Natural killer cell treated with Interleukin-12 subunit alpha and Interleukin-12 subunit beta and Interleukin-15 and Interleukin-18, amount 100 ng/mL, for 72 hours (primary cell): ENCODE data around the gene RAB11FIP2. TPM values are rescaled to one million over a fixed set of nuclear protein-coding genes. Genes with fewer than 3 reads are reported as not detected.

Experiments
- ATAC-seq, 2 donors: fragments of 150-1000 bp; cut with Tn5 transposase in 1 of 2; sonication (Bioruptor Pico), chemical (Tn5 transposase) in 1 of 2; 2 replicates each; pipeline ENCODE4 v1.10.0; 2021
- DNase-seq: peaks from one replicate; pipeline ENCODE4 v3.0.0; 2022; ENCODE audit warnings: low spot score
- H3K27ac Mint-ChIP-seq, 2 donors: 1 replicate in 1 of 2; 2 replicates in 1 of 2; pipeline ENCODE4 v1.8.0; 2022; ENCODE audit warnings: mixed read lengths in 2 of 2, mild to moderate bottlenecking in 1 of 2, moderate library complexity in 1 of 2
- H3K27me3 Mint-ChIP-seq, 2 donors: 1 replicate in 1 of 2; 2 replicates in 1 of 2; pipeline ENCODE4 v1.8.0; 2022; ENCODE audit warnings: mixed read lengths in 2 of 2
- H3K36me3 Mint-ChIP-seq: one replicate; pipeline ENCODE4 v1.8.0; 2022; ENCODE audit warnings: mixed read lengths
- H3K4me1 Mint-ChIP-seq, 2 donors: 1 replicate in 1 of 2; 2 replicates in 1 of 2; pipeline ENCODE4 v1.8.0; 2022; ENCODE audit warnings: low read depth in 2 of 2, mixed read lengths in 2 of 2, mild to moderate bottlenecking in 1 of 2
- H3K4me3 Mint-ChIP-seq: one replicate; pipeline ENCODE4 v1.8.0; 2022; ENCODE audit warnings: mixed read lengths
- H3K9me3 Mint-ChIP-seq: 2 replicates; pipeline ENCODE4 v1.8.0; 2022; ENCODE audit warnings: mixed read lengths
- total RNA-seq, 2 donors: library from RNA; stranded (reverse); gene quantifications; one replicate each; pipeline ENCODE4 v1.2.3, GENCODE V29; 2022

The RAB11FIP2 gene
- total RNA-seq, 2 donors from 2014 or later = 10.7 to 20.1 TPM

DNA sequence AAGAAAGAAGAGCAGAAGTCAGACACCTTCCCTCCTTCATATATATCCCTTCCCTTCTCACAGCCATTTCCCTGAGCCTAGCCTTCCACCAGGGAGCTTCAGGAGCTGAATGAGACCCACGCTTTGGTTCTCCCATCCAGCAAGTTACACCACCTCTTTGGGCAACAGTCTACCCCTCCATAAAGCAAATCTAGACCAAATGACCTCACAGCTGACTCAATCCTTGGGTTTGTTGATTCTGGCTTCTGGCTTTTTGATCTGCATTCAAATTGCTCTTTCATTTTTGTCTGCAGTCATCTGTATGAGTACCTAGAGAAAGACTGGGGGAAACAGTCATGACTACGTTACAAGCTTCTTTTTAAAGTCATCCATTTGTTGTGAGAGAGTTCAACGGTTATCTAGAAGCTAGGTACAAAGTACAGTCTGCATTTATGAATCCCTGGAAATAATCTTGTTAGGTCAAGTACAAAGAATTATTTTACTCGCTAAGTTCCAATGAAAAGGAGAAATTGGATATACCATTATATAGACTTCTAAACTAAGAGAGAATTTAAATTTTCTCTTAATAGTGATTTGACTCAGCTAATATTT is 86.3 kb downstream of the RAB11FIP2 start:
- Mint-ChIP-seq H3K36me3 (no peaks in the 10 kb centered on the region), H3K4me1 (no peaks in the 10 kb centered on the region), H3K27me3 (peaks cover 13 to 49% of the 10 kb centered on the region in 2 donors), H3K4me3 (no peak overlapping the region), H3K9me3 (no peaks in the 10 kb centered on the region), H3K27ac (no peak overlapping the region)
- ATAC-seq = peak in 1 of 2 donors; percentile 20
- no peak for DNase-seq

DNA sequence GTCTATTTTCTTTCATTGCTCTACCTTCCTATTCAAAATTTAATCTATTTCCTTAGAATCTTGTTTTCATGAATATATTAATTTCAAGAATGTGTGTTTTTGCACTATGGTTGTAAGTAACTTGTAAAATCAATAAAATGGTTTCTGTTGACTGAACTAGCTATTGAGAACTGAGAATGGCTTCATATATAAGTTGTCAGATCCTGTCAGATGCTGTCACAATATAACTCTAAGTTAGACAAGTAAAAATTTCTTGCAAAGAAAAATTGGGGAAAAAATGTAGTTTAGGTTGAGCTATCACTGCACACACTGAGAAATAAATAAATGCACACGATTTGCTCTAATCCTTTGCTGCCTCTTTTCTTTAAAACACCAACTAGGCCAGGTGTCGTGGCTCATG is 89.8 kb downstream of the RAB11FIP2 start:
- ATAC-seq = no peak
- no peak for DNase-seq
- Mint-ChIP-seq H3K36me3 (no peaks in the 10 kb centered on the region), H3K4me3 (no peak overlapping the region), H3K27ac (no peak overlapping the region), H3K9me3 (no peaks in the 10 kb centered on the region), H3K4me1 (no peaks in the 10 kb centered on the region), H3K27me3 (peaks cover 19 to 56% of the 10 kb centered on the region in 2 donors)

GRCh38 chr10:117955176-117955575 is 91.6 kb downstream of the RAB11FIP2 start:
- H3K9me3 Mint-ChIP-seq = no peaks in the 10 kb centered on the region
- DNase-seq (no peak), ATAC-seq (no peak)
- H3K36me3 Mint-ChIP-seq = no peaks in the 10 kb centered on the region
- H3K4me3 Mint-ChIP-seq = no peak overlapping the region
- H3K27me3 Mint-ChIP-seq = peaks cover 18 to 43% of the 10 kb centered on the region in 2 donors
- H3K4me1 Mint-ChIP-seq = no peaks in the 10 kb centered on the region
- H3K27ac Mint-ChIP-seq = no peak overlapping the region
